ENCODE measurements around the gene KLF11.

KLF11 gene

GRCh38 chr2:10033251-10034006, 9.9 kb upstream of the KLF11 start:
- DNase-seq (ENCODE audit: low read depth) = no peak
- no peak for TF ChIP-seq CTCF (IDR thresholded peaks at IDR 0.05; ENCODE audit: insufficient read depth, low read depth, low read length, missing control alignments)
- H3K4me3 ChIP-seq (ENCODE audit: low read depth, low read length) = no peak overlapping the region

DNA sequence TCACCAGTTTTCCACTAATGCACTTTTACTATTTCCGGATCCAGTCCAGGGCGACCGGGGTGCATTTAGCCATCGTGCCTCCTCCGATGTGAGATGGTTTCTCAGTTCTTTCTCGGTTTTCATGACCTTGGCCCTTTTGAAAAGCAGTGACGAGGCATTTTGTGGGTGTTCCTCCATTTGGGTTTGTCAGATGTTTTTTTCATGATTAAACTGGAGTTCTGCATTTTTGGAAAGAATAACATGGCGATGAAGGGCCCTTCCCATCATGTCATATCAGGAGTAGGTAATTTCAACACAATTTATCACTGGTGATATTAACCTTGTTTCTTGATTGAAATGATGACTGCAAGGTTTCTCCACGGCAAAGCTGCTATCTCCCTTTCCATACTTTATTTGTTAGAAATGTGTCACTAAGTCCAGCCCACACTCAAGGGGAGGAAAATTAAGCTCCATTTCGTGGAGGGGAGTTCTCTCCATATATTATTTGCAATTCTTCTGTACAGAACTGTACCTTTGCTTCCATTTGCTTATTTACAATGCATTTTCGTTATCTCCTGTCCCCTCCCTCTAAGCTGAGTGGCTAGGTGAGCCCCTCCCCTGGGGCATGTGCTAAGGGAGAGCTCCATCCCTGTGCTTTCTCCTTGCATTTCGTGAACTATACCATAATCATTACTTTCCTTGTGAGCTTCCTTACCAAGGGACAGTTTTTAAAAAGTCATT, 8.9 kb upstream of the KLF11 start:
- no peak for TF ChIP-seq CTCF (IDR thresholded peaks at IDR 0.05; ENCODE audit: insufficient read depth, low read depth, low read length, missing control alignments)
- no peak for DNase-seq (ENCODE audit: low read depth)
- H3K4me3 ChIP-seq (ENCODE audit: low read depth, low read length) = no peak overlapping the region

GRCh38 chr2:10035053-10035422, 8.3 kb upstream of the KLF11 start:
- no peak for DNase-seq (ENCODE audit: low read depth)

DNA sequence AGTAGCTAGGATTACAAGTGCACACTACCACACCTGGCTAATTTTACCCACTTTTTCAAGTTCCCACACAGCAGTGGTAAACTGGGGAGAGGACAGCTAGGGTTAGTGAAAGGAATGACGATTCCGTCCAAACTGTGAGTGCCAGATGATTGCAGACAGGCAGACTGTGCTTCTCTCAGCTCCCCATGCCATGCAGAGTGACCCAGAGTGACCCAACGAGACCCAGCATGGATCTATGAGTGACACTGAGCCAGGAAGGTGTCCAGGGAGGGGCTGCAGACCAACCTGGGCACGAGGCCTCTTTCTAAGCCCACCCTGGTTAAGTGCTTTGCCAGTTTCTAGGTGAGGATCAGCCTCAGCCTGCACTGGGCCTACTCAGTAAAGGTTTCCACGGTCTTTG, 7.7 kb upstream of the KLF11 start:
- no peak for DNase-seq (ENCODE audit: low read depth)
- no peak for TF ChIP-seq CTCF (IDR thresholded peaks at IDR 0.05; ENCODE audit: insufficient read depth, low read depth, low read length, missing control alignments)
- no peak overlapping the region for H3K4me3 ChIP-seq (ENCODE audit: low read depth, low read length)

More at GRCh38 chr2:10035053-10035422, 8.3 kb upstream of the KLF11 start:
- TF ChIP-seq CTCF (IDR thresholded peaks at IDR 0.05; ENCODE audit: insufficient read depth, low read depth, low read length, missing control alignments) = no peak
- no peak overlapping the region for H3K4me3 ChIP-seq (ENCODE audit: low read depth, low read length)

GRCh38 chr2:10036095-10036884, 7.1 kb upstream of the KLF11 start:
- DNase-seq (ENCODE audit: low read depth) = peak; percentile 57
- H3K4me3 ChIP-seq (ENCODE audit: low read depth, low read length) = no peak overlapping the region

GRCh38 chr2:10038123-10038522, 5.2 kb upstream of the KLF11 start:
- no peak for TF ChIP-seq CTCF (IDR thresholded peaks at IDR 0.05; ENCODE audit: insufficient read depth, low read depth, low read length, missing control alignments)
- DNase-seq (ENCODE audit: low read depth) = no peak
- H3K4me3 ChIP-seq (ENCODE audit: low read depth, low read length) = no peak overlapping the region

More at GRCh38 chr2:10036095-10036884, 7.1 kb upstream of the KLF11 start:
- TF ChIP-seq CTCF (IDR thresholded peaks at IDR 0.05; ENCODE audit: insufficient read depth, low read depth, low read length, missing control alignments) = peak; percentile 25

Data from GM12865 (cell line).